Left cardiac atrium (tissue), 4 donors: ENCODE data around the gene MICAL1. TPM values are rescaled to one million over a fixed set of nuclear protein-coding genes. Genes with fewer than 3 reads are reported as not detected.
"Not testable (repeated sequence)": the region's sequence is repeated elsewhere in the genome, so short reads cannot be mapped to it uniquely, and the experiment has no call there.

Experiments
- ATAC-seq, 2 donors: fragments of 200-7000 bp; cut with Tn5 transposase; one replicate each; pipeline ENCODE4 v1.9.1; 2020; ENCODE audit warnings: mild to moderate bottlenecking in 2 of 2, moderate library complexity in 2 of 2
- DNase-seq: peaks from one replicate; pipeline ENCODE4 v3.0.0-alpha.2; 2020
- intact Hi-C, 2 donors: fragments of 100-400 bp; cut with DNase I; formaldehyde crosslinking; loops; one replicate each; pipeline versions ENCODE4 v1.14.1 to v1.15.1; 2022 to 2023
- total RNA-seq, 2 donors: library from RNA; stranded (reverse); fragmentation: NEBNext Ultra II Directional; extraction: Animal tissue kit (Norgen Biotek cat#: 25700); gene quantifications; one replicate each; pipeline ENCODE4 v1.2.1, GENCODE V29; 2021
- donor health status: DM: no; HTN: yes; CAD: no.
- donor health status: DM: no; HTN: yes; CAD: no; lungs with severe emphysema.
- donor health status: DM: yes; HTN: yes; CAD: no.
- donor health status: Dilated cardiomyopathy.

The MICAL1 gene
- total RNA-seq, 2 donors from 2014 or later, result 9.8 to 9.9 TPM

DNA sequence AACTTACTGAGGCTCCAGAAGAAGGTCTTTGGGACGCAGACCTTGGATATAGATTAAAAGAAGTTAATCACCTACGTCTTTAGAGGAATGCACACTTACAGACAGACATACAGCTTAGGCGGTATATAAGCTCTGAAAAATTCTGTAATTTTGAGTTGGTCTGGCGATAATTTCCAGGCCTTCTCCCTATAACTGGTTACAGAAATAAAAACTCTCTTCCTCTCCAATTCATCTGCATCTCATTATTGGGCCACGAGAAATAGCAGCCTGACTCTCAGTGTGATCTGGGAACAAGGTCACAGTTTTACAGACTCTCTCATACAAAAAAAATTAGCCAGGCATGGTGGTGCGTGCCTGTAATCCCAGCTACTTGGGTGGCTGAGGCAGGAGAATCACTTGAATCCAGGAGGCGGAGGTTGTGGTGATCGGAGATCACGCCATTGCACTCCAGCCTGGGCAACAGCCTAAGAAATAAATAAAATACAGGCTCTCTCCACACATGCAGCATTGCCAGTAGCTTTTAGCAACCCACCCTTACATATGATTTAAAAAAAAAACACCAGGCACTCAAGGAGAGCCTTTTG is 22.7 kb upstream of the MICAL1 start:
- DNase-seq (no peak), ATAC-seq (no peak)
- intact Hi-C loops, result no loop called here

DNA sequence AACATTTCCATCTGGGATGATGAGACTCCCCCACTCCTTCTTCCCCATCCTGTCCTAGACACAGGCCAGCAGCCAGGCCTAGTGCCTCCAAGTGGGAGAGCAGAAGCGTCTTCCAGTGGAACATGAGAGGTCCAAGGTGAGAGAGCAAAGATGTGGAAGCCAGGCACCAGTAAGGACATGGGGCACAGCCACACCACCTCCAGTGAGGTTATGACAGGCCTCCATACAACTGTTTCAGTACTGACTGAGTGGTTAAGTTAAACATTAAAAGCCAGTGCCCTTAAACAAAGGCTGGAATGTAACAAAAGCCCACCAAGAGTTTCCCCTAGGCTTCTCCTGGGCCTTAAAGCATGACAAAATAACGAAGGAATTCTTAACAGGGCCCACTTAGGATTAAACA is 22.2 kb upstream of the MICAL1 start:
- no peak for DNase-seq
- intact Hi-C loops, result no loop called here
- ATAC-seq, result no peak

DNA sequence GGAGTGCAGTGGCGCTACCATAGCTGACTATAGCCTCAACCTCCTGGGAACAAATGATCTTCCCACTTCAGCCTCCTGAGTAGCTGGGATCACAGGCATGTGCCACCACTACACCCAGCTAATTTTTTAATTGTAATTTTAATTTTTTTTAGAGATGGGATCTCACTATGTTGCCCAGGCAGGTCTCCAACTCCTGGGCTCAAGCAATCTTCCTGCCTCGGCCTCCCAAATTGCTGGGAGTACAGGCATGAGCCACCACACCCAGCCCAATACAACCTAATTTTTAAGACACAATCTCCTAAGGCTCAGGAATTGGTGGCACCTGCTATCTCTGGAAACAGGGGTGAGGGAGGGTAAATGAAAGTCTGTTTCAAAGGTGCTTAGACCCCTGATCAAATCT is 21.6 kb upstream of the MICAL1 start:
- DNase-seq (no peak), ATAC-seq (no peak)
- intact Hi-C loops, result no loop called here

DNA sequence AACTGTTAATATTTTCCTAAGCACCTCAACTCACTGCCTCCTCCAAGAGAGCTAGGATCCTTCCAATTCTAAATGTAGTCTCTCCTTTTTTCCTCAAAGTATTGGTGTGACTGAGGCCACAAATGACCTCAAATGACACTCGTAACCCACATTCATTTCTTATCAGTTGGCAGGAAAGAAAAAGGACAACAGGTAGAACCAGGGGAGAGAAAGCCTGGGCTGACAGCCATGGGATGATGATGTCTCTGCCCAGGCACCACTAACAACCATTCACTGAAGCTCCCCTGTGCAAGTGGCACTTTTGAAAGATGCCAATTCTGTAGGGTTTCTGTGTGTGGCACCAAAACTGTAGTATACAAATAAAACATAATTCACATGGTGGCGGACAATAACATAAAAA is 20.1 kb upstream of the MICAL1 start:
- ATAC-seq, result no peak
- no peak for DNase-seq
- intact Hi-C loops, result no loop called here

DNA sequence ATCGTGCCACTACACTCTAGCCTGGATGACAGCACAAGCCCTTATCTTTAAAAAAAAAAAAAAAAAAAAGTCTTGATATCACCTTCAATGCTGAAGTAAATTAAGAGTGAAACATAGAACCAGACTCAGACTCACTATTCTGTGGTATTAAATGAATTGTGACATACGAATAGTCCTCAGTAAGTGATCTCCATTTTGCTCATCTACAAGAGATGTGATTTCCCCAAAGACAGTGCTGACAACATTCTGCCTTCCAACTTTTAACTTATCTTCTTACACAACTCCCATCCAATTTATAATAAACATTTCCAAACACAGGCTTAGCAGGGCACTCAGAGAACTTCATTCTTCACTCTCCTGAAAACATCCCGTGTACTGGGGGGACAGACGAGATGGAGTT is 19.4 kb upstream of the MICAL1 start:
- intact Hi-C loops, result no loop called here
- no peak for ATAC-seq
- no peak for DNase-seq

DNA sequence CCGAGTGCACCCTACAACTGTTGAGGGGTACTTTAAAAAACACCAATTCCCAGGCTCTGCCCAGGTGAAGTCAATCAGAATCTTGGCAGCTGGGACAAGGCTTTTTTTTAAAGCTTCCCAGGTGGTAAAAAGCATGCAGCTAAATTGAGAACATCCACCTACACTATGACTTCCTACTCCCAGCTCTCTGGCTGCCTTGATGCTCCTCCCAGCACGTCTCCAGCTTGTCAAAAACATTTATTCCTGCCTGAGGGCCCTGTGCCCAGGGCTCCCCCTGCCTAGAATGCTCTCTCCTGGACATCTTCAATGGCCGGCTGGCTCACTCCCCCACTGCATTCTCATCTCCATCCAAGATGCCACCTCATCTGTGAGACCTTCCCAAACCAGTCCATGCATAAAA is 17.5 kb upstream of the MICAL1 start:
- intact Hi-C loops, result no loop called here
- DNase-seq (no peak), ATAC-seq (no peak)

DNA sequence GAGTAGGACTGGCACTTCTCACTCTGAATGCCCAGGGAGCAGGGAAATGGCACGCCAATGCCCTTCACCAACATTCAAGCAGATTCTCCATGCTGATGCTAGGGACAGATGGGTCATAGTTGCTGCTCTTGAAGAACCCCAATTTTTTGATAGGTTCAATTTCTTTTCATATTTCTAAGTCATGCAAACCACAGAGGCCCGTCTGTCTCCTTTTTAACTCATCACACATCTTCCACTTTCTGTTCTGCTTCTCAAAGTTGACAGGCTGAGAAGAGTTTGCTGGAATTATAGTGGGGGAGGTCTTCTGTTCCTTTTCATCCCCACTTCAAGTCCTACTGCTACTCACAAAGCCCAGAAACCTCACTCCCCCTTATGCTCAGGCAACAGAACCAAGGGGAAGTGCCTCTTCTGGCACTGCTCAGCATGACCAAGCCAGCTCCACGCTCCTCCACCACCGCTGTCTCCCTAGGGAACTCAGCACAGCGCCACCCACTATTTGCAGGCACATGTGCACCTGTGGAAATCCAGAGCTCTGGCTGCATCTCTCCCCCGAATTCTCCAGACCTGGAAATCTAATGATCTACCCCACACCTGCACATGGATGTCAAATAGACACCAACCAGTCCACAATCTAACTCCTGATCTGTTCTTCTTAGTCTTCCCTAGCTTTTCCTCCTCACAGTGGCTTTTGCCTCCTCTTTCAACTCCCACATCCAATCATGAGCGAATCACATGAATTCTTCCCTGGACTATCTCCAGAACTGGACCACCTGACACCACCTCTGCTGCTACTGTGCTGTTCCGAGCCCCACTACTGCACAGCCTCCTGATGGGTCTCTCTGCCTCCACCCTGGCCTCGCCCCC is 16.8 kb upstream of the MICAL1 start:
- ATAC-seq (no peak), DNase-seq (no peak)
- intact Hi-C loops, result no loop called here

DNA sequence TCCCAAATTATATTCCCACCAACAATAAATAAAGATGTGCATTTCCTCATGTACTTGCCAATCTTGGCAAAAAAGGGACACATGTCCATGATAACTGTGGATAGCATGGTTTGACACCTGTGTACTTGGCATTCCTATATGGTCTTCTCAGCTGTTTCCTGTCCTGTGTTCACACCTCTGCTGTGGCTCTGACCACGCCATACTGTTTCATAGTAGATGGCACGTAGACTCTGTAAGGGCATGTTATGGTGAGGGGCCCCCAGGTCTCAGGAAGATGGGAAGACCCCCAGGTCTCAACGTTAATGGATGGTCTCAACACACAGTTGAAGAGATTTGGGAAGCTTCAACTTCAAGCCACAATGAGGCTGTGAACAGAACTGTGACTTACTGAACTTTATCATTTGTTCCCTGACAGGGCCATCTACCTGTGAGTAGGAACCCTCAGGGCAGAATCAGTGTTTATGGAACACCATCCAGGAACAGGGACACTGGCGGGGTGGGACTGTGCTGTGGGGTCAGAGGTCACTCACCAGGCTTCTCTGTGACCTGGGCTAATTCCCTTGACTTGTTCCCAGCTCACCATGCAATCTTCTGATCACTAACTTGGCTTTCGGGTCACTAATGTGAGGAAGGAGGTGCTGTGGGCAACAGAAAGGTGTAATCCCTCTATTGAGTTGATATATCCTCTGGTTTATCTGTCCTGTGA is 15.7 kb upstream of the MICAL1 start:
- DNase-seq, result no peak
- ATAC-seq, result no peak
- intact Hi-C loops, result no loop called here

DNA sequence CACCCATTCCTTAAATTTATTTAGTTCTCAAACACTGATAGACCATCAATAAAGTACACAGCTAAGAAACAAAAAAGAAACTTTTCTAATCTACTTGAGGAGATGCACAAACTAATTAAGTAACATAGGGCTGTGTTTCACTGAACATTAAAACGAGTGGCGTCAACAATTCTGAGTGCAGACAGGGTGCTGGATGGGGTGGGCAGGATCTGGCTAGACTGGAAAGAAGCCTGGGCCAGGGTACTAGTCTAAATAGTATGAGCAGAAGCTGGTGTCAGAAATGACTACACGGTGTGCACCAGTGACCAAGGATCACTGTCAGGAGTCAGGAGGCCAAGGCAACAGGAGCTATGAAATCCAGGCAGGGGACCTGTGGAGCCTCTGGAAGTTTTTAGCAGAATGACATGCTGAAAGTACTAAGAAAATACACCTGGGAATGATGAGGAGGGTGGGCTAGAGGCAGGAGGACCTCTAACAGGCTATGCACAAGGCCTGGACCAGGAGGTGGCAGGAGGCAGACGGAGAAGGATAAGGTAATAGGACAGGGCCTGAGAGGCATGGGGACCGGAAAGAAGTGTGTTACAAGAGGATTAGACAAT is 14.1 kb upstream of the MICAL1 start:
- intact Hi-C loops, result no loop called here

DNA sequence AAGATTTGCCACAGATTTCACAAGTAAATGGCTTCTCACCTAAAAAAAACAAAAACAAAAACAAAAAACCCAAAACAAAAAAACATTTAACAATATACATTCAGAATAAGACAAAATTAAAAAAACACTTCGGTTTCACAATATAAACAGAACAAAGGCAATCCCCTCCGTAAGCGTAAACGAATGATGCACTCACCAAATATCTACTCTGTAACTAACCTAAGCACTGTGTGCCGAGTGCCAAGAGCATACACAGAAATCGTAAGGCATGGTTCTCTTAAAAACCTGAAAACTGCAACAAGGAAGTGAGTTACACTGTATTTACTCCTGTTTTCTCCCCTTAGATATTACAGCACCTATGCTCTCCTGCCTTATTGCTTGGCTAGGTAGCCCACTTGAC is 12.1 kb upstream of the MICAL1 start:
- intact Hi-C loops, result no loop called here
- DNase-seq, result no peak
- ATAC-seq, result no peak

More for the DNA sequence above, 14.1 kb upstream of the MICAL1 start:
- DNase-seq (no peak), ATAC-seq (no peak)

DNA sequence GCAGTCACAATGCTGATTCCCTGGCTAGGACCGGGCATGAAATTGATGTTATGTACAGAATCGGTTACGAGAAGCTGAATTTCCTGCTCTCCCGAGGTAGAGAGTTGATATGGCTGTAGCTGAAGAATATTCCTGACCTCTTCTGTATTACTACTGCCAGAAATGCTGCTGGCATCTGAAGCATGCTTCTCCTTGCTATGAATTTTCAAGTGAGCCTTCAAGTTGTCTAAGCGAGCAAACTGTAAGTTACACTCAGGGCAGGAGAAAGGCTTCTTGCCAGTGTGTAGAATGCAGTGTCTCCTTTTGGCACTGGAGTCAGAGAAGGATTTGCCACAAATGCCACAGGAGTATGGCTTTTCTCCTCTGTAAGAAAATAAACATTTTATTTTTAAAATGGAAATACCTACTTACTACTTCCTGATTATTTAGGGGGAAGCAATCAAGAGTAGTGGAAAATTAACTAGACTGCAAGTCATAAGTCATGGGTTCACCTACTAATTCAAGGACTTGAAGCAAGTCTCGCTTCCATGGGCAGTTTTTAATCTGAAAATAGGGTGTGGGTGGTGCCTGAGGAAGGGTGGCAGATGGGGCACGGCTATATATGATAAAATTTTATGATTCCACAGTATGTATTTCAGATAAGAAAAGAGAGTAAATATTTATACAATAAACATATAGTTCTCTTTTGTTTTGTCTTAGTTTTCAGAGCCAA is 10.8 kb upstream of the MICAL1 start:
- ATAC-seq (no peak), DNase-seq (no peak)
- intact Hi-C loops, result no loop called here

DNA sequence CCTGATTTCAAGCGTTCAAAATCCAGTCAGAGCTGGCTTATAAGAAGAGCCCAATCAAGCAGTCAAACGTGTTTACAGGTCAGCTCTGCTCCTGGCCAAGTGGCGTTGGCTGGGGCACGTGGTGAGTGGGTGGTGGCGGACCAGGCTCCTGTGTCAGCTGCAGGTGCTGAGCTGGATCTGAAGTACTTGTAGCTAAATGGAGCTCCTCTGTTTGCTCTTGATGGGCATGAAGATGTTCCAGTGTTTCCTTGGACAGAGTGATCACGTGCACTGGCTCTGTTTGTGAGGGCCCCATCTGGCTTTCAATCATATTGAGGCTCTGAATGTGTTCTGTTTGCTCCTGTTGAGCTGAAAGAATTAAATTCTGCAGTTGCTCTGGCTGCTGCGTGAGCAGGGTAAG is 10.2 kb upstream of the MICAL1 start:
- intact Hi-C loops, result no loop called here
- ATAC-seq (peak; percentile 47 to 53), DNase-seq (no peak)

DNA sequence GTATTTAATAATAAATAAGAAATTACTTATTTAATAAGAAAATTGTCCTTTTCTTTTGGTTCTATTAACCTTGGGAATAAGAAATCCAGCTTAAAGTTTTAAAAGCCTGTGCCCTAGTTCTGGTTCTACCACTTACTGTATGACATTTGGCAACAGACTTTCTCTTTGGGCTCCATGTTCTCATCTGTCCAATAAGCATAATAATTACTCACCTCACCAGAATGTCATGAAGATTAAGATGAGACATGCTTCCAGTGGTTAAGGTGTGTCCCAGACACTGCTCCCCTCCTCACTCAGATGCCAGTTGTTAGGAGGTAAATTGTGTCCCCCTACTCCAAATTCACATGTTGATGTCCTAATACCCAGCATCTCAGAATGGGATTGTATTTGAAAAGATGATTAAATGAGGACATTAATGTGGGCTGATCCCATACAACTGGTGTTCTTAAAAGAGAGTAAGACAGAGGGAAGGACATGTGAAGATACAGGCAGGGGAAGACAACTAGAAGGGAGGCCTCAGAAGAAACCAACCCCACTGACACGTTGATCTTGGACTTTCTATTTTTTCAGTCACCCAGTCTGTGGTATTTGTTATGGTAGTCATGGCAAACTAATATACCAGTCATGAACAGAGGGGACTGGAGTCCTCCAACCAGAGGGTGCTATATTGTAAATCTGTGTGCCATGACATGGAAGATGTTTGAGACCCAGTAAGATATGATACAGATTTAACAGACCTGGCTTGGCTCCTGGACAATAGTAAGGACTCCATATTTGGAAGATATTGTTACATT is 6.4 kb upstream of the MICAL1 start:
- intact Hi-C loops, result no loop called here
- ATAC-seq (no peak), DNase-seq (no peak)

DNA sequence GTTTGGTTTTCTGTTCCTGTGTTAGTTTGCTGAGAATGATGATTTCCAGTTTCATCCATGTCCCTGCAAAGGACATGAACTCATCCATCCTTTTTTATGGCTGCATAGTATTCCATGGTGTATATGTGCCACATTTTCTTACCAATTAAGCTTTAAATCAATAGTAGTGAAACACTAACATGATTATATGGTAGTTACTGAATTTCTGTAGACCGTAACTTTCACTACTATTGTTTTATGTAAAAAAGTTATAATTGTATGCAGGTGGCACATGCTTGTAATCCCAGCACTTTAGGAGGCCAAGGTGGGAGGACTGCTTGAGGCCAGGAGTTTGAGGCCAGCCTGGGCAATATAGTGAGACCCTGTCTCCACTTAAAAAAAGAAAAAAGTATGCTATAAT is 5.6 kb upstream of the MICAL1 start:
- ATAC-seq, DNase-seq, intact Hi-C loops: not testable (repeated sequence)

DNA sequence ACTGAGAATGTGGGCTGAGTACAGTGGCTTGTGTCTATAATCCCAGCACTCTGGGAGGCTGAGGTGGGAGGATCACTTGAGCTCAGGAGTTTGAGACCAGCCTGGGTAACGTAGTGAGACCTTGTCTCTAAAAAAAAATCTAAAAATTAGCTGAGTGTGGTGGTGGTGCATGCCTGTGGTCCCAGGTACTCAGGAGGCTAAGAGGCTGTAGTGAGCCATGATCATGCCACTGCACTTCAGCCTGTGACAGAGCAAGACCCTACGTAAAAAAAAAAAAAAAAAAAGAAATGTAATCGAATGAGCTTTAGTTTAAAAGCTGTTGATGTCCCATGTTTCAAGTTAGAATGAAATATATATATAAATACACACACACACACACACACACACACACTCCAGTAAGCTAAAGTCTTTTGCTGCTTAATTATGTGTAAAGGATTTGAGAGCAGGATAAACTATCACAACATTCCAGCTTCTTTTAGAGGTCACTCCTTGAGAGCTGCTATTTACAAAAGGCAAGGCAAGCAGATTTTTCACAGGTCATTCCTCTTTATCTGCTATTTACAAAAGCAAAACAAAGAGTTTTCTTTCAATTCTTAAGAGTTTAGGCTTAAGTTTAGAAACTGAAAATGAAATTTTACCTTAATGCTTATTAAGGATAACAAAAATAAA is 4.7 kb upstream of the MICAL1 start:
- ATAC-seq (no peak), DNase-seq (no peak)
- intact Hi-C loops, result no loop called here

DNA sequence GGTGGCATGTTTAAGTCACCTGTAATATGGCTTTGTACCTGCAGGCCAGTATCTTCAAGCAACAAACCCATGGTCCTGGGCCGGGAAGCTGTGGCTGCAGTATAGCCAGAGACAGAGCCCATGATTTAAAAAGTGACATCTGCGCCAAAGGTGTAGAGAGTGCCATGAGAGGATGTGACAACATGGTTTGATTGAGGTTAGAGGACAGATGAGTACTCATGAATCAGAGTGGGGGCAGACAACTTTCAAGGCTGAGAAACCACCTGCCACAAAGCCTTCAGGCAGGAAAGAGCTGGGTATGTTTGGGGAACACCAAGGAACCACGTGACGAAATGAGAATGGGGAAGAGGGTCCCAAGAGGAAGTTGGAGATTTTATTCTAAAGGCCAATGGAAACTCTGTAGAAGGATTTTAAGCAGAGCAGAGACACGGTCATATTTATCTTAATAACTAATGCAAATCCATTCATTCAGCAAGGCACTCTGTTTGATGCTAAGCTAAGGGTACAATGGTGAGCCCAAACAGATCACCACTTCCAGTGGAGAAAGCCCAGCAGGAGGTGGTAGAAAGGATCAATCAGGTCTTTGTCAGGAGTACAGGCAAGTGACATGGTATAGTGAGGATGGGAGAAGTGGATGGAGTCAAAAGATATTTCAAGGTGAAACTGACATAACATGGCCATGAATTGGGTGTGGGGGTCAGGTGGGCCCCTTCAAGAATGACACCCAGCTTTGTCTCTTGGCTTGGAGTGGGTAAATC is 3.4 kb upstream of the MICAL1 start:
- intact Hi-C loops, result no loop called here
- ATAC-seq (no peak), DNase-seq (no peak)

DNA sequence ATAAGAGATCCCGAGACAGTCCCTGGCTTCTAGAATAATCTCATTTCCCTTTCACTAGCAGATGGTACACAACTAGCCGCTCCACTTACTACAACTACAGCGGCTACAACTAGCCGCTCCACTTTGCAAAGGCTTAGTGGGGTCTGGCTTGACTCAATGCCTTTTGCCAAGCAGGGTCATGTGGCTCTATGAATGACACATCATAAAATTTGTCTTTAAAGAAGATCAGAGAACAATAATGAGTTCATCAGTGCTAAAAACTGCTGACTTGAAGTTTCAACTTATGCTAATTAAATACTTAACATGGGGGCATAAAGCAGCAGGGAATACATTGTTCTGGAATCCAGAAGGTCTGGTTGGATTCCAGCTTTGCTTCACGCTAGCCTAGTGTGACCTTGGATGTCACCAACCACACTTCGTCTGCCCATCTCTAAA is 2.0 kb upstream of the MICAL1 start:
- intact Hi-C loops, result no loop called here
- DNase-seq (no peak), ATAC-seq (no peak)
